ENCODE measurements around the gene RASL12. TPM values are rescaled to one million over a fixed set of nuclear protein-coding genes. Genes with fewer than 3 reads are reported as not detected.
"Not testable (repeated sequence)": the region's sequence is repeated elsewhere in the genome, so short reads cannot be mapped to it uniquely, and the experiment has no call there.

RASL12 gene
- total RNA-seq, 1 donor from 2014 or later: 0.38 TPM

- Mint-ChIP-seq H3K4me1 (ENCODE audit: low read depth) (peaks cover 3% of the 10 kb centered on the region), H3K4me3 (ENCODE audit: low read depth) (no peak overlapping the region), H3K27me3 (no peaks in the 10 kb centered on the region), H3K27ac (no peak overlapping the region), H3K36me3 (ENCODE audit: insufficient read depth) (peaks cover 9% of the 10 kb centered on the region), H3K9me3 (ENCODE audit: low read depth) (no peaks in the 10 kb centered on the region)
- TF ChIP-seq CTCF (IDR thresholded peaks at IDR 0.05; ENCODE audit: unreplicated experiment): no peak
- DNase-seq (ENCODE audit: low spot score, unreplicated experiment): no peak
These were observed 26.7 kb upstream of the RASL12 start for GRCh38 chr15:65094294-65094995.

- not testable (repeated sequence) for H3K9me3 Mint-ChIP-seq (ENCODE audit: low read depth); H3K27me3 Mint-ChIP-seq; H3K36me3 Mint-ChIP-seq (ENCODE audit: insufficient read depth); H3K27ac Mint-ChIP-seq; H3K4me1 Mint-ChIP-seq (ENCODE audit: low read depth); H3K4me3 Mint-ChIP-seq (ENCODE audit: low read depth); DNase-seq (ENCODE audit: low spot score, unreplicated experiment)
These were observed 26.0 kb upstream of the RASL12 start for GRCh38 chr15:65093793-65094170.

GRCh38 chr15:65092911-65093792 lies 25.4 kb upstream of the RASL12 start:
- no peaks in the 10 kb centered on the region for H3K27me3 Mint-ChIP-seq
- DNase-seq (ENCODE audit: low spot score, unreplicated experiment): no peak
- H3K9me3 Mint-ChIP-seq (ENCODE audit: low read depth): no peaks in the 10 kb centered on the region

GRCh38 chr15:65091946-65092770 lies 24.4 kb upstream of the RASL12 start:
- Mint-ChIP-seq H3K9me3 (ENCODE audit: low read depth) (no peaks in the 10 kb centered on the region), H3K4me1 (ENCODE audit: low read depth) (peaks cover 16% of the 10 kb centered on the region), H3K36me3 (ENCODE audit: insufficient read depth) (peaks cover 2% of the 10 kb centered on the region), H3K4me3 (ENCODE audit: low read depth) (no peak overlapping the region), H3K27me3 (peaks cover 5% of the 10 kb centered on the region), H3K27ac (no peak overlapping the region)
- DNase-seq (ENCODE audit: low spot score, unreplicated experiment): no peak
- no peak for TF ChIP-seq CTCF (IDR thresholded peaks at IDR 0.05; ENCODE audit: unreplicated experiment)

More at GRCh38 chr15:65092911-65093792, 25.4 kb upstream of the RASL12 start:
- Mint-ChIP-seq H3K27ac (no peak overlapping the region), H3K4me1 (ENCODE audit: low read depth) (peaks cover 12% of the 10 kb centered on the region), H3K36me3 (ENCODE audit: insufficient read depth) (peaks cover 5% of the 10 kb centered on the region), H3K4me3 (ENCODE audit: low read depth) (no peak overlapping the region)
- TF ChIP-seq CTCF (IDR thresholded peaks at IDR 0.05; ENCODE audit: unreplicated experiment): no peak

- DNase-seq (ENCODE audit: low spot score, unreplicated experiment): no peak
- Mint-ChIP-seq H3K27me3 (peaks cover 21% of the 10 kb centered on the region), H3K9me3 (ENCODE audit: low read depth) (no peaks in the 10 kb centered on the region), H3K27ac (peak overlapping the region; percentile 21), H3K4me3 (ENCODE audit: low read depth) (no peak overlapping the region), H3K4me1 (ENCODE audit: low read depth) (peaks cover 19% of the 10 kb centered on the region), H3K36me3 (ENCODE audit: insufficient read depth) (no peaks in the 10 kb centered on the region)
- TF ChIP-seq CTCF (IDR thresholded peaks at IDR 0.05; ENCODE audit: unreplicated experiment): no peak
These were observed 21.5 kb upstream of the RASL12 start for GRCh38 chr15:65089206-65089824.
